NB4 (cell line): ENCODE measurements around the gene TRIP10.

Experiments used
- MAX ChIP-seq: IDR thresholded peaks from 2 replicates; pipeline ENCODE4 v1.6.1; 2011; ENCODE audit warnings: low read depth, low read length
- POLR2A ChIP-seq: IDR thresholded peaks from 2 replicates; pipeline ENCODE4 v1.6.1; 2011; ENCODE audit warnings: mild to moderate bottlenecking; ENCODE audit not compliant: insufficient read length; ENCODE audit errors: extremely low read depth
- TF ChIP-seq, protein P1 (sequence below): IDR thresholded peaks from one replicate; pipeline ENCODE4 v1.5.1; 2012; ENCODE audit warnings: low read depth, low read length

DNA sequence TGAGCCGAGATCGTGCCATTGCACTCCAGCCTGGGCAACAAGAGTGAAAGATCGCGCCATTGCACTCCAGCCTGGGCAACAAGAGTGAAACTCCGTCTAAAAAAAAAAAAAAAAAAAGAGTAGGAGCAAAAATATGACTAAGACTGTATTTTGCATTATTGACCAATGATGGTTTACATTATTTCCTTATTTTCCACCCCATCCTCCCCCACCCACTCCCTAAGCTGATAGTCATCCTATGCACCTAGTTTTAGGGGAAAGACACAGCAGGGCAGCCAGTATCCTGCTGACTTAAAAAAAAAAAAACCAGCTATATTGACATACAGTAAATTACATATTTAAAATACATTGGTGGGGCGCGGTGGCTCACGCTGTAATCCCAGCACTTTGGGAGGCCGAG is 58.2 kb downstream of the TRIP10 start:
- TF ChIP-seq POLR2A (no peak), MAX (no peak)
- TF ChIP-seq, protein P1, sequence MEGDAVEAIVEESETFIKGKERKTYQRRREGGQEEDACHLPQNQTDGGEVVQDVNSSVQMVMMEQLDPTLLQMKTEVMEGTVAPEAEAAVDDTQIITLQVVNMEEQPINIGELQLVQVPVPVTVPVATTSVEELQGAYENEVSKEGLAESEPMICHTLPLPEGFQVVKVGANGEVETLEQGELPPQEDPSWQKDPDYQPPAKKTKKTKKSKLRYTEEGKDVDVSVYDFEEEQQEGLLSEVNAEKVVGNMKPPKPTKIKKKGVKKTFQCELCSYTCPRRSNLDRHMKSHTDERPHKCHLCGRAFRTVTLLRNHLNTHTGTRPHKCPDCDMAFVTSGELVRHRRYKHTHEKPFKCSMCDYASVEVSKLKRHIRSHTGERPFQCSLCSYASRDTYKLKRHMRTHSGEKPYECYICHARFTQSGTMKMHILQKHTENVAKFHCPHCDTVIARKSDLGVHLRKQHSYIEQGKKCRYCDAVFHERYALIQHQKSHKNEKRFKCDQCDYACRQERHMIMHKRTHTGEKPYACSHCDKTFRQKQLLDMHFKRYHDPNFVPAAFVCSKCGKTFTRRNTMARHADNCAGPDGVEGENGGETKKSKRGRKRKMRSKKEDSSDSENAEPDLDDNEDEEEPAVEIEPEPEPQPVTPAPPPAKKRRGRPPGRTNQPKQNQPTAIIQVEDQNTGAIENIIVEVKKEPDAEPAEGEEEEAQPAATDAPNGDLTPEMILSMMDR = no peak
